HG02938 (cell line): ENCODE measurements around the gene SMYD3.

Source experiments
- ATAC-seq: cut with Tn5 transposase; IDR thresholded peaks from one replicate; pipeline ENCODE4 v1.9.1; 2021; ENCODE audit warnings: mild to moderate bottlenecking, moderate library complexity; ENCODE audit not compliant: unreplicated experiment

SMYD3 gene

GRCh38 chr1:245937316-245938045 lies 569.6 kb downstream of the SMYD3 start:
- ATAC-seq, result no peak

GRCh38 chr1:245934409-245934808 lies 572.7 kb downstream of the SMYD3 start:
- ATAC-seq, result no peak

GRCh38 chr1:245933431-245934045 lies 573.5 kb downstream of the SMYD3 start:
- ATAC-seq, result no peak

GRCh38 chr1:245932302-245932972 lies 574.6 kb downstream of the SMYD3 start:
- no peak for ATAC-seq

- ATAC-seq, result no peak
Measured at GRCh38 chr1:245931450-245931849, 575.6 kb downstream of the SMYD3 start.

GRCh38 chr1:245929224-245929623 lies 577.9 kb downstream of the SMYD3 start:
- ATAC-seq, result no peak

- no peak for ATAC-seq
Measured at GRCh38 chr1:245926888-245927287, 580.2 kb downstream of the SMYD3 start.

- no peak for ATAC-seq
Measured at GRCh38 chr1:245923215-245923614, 583.9 kb downstream of the SMYD3 start.

GRCh38 chr1:245921417-245921816 lies 585.7 kb downstream of the SMYD3 start:
- ATAC-seq, result no peak

GRCh38 chr1:245917403-245917802 lies 589.7 kb downstream of the SMYD3 start:
- ATAC-seq, result no peak

GRCh38 chr1:245915841-245916240 lies 591.2 kb downstream of the SMYD3 start:
- no peak for ATAC-seq

GRCh38 chr1:245915406-245915805 lies 591.7 kb downstream of the SMYD3 start:
- ATAC-seq, result no peak

- no peak for ATAC-seq
Measured at GRCh38 chr1:245908543-245908942, 598.5 kb downstream of the SMYD3 start.

GRCh38 chr1:245906207-245906606 lies 600.9 kb downstream of the SMYD3 start:
- ATAC-seq, result no peak

- ATAC-seq, result no peak
Measured at GRCh38 chr1:245903851-245904250, 603.2 kb downstream of the SMYD3 start.

- ATAC-seq, result no peak
Measured at GRCh38 chr1:245901565-245901964, 605.5 kb downstream of the SMYD3 start.

- ATAC-seq, result no peak
Measured at GRCh38 chr1:245901037-245901436, 606.0 kb downstream of the SMYD3 start.

- no peak for ATAC-seq
Measured at GRCh38 chr1:245898581-245898980, 608.5 kb downstream of the SMYD3 start.

- no peak for ATAC-seq
Measured at GRCh38 chr1:245896258-245896657, 610.8 kb downstream of the SMYD3 start.

GRCh38 chr1:245895455-245895959 lies 611.6 kb downstream of the SMYD3 start:
- no peak for ATAC-seq

- no peak for ATAC-seq
Measured at GRCh38 chr1:245894843-245895242, 612.2 kb downstream of the SMYD3 start.

- no peak for ATAC-seq
Measured at GRCh38 chr1:245893025-245893424, 614.1 kb downstream of the SMYD3 start.
